NCI-H2081 (cell line): ENCODE results near the gene HSBP1.

ENCODE experiments used
- DNase-seq, 2 experiments: peaks; one replicate each; lab custom pipeline; 2025; lab: John Stamatoyannopoulos, UW

Gene HSBP1

DNA sequence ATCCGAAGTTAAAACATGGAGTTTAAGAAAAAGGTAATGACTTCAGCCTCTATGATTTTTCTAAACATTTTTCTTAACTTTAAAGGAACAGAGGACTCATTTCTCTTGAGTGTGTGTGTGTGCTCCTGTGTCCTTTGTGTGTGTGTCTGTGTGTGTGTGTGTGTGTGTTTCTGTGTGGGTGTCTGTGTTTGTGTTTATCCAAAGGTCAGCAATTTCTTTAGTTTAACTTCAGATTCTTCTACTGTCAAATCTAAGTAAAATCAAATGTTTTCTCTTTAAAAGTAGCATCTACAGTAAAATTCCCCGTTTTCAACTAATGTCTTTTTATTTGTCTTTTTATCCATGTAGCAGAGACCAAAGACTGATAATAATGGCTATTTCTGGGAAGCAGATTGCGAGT, 31.8 kb downstream of the HSBP1 start:
- no peak for DNase-seq

GRCh38 chr16:83840060-83840617, 32.4 kb downstream of the HSBP1 start:
- no peak for DNase-seq

- DNase-seq = no peak
These were observed 34.5 kb downstream of the HSBP1 start for GRCh38 chr16:83842291-83842690.

DNA sequence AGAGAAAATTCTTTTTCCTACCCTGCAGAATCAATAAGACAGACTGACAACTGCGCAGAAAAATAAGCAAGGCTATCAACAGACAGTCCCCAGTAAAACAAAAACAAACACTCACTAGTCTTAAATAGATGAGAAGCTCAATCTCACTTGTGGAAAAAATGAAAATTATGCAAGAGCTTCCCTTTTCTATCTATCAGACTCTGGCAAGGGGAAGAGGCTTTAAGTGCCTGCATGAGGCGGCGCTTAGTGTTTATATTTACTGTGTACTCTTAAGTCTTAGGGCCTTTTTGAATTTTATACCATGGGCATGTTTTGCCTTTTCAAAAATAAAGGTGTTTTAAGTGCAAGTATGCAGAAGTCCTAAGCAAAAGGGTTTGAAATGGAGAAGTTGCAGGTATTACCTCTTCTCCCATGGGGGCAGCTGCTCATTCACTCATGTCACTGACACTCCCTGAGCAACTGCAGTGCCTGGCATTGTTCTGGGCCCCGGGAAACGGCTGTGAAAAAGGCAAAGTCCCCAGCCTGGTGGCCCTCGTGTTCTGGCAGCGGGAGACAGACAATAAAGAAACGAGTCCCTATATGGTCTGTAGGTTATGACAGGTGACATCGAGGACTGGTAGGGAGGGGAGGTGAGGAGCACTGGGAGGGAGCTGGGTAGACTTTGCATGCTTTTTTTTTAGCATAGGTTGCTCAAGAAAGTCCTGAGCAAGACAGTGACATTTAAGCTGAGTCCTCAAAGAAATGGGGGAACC, 35.2 kb downstream of the HSBP1 start:
- no peak for DNase-seq

- no peak for DNase-seq
These were observed 35.9 kb downstream of the HSBP1 start for GRCh38 chr16:83843657-83844056.

- DNase-seq = no peak
These were observed 37.5 kb downstream of the HSBP1 start for GRCh38 chr16:83845263-83845662.

DNA sequence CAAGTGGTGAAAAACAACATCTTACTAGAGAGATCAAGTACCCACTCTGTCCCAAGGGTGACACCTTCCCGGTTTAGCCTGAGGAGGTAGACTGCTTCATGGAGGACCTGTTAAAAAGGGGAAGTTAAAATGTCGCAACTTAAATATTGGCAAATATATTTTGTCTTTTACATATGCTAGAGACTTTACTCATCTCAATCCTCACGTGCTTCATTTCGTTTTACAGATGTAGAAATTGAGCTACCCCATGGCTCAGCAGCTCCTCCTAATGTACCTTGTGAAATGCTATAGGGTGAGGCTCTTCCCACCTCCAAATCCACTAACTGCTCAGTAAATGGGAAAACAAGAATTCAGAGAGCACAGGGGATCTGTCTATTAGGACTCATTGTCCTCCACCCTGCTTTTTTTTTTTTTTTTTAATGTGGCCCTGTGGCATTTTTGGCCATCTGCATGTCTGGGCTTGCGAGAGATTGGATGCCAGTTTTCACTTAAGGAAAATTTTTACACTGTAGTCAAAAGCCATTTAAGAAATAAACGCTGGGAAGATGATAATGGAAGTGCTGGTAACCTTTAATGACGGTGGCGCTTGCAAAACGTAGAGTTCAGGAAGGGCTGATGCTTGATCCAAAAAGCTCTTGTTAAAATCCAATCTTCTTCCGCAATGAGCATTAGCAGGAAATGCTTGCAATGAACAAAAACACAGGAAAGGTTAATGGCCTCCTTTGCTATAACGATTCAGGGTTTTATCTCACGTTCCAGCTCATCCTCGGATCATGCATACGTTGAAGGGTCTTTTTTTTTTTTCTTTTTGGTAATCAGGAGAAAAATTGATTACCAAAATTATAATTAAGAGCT, 39.8 kb downstream of the HSBP1 start:
- no peak for DNase-seq

- no peak for DNase-seq
These were observed 41.6 kb downstream of the HSBP1 start for GRCh38 chr16:83849421-83849820.

DNA sequence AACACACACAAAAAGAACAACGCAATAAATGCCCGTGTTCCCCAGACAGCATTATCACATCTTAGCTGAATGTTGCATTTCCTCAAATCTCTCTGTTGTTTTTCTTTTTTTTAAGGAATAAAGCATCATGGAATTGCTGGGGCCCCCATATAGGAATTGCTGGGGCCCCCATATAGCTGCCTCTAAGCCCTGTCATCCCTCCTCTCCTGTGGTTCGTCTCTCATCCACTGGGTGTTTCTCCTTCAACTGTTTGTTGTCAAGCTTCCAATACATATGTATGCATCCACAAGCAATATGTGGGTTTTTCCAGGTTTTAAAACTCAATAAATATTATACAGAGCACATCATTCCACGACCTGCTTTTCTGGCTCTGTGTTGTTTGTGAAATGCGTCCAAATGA, 43.2 kb downstream of the HSBP1 start:
- DNase-seq = no peak

GRCh38 chr16:83851473-83851872, 43.7 kb downstream of the HSBP1 start:
- DNase-seq = no peak

DNA sequence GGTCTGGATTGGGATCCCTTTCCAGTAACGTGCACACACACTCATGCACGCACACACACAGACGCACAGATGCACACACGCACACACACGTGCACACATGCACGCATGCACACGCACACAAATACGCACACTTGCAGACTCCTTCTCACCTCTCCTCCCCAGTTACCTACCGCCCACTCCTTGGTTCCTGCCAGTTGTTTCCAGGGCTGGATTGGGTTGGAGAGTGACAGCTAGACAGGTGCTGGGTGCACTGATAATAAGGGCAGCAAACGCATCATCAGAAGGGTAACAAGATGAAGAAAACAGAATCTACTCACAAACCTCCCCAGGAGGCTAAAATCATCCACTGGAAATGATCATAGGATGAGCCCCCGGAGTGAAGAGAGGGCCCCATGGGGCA, 45.0 kb downstream of the HSBP1 start:
- no peak for DNase-seq

GRCh38 chr16:83853834-83854233, 46.1 kb downstream of the HSBP1 start:
- DNase-seq = no peak

- DNase-seq = no peak
These were observed 46.6 kb downstream of the HSBP1 start for GRCh38 chr16:83854420-83854819.

DNA sequence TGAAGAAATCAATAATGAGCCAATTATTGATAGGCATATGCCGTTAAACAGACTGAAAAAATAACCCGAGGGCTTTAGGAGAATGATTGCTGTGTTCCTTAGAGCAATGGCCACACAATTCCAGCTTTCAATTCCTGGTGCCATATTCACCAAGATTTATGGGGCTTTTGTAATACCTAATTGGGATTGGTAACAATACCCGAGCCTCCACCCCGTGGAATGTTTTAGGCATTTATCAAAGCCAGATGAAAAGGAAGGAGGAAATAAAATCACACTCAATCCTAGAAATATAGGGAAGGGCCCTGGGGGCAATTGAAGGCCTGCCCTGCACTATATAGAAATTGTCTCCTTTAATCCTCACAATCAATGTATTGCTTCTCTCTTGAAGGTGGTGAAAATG, 49.0 kb downstream of the HSBP1 start:
- no peak for DNase-seq

DNA sequence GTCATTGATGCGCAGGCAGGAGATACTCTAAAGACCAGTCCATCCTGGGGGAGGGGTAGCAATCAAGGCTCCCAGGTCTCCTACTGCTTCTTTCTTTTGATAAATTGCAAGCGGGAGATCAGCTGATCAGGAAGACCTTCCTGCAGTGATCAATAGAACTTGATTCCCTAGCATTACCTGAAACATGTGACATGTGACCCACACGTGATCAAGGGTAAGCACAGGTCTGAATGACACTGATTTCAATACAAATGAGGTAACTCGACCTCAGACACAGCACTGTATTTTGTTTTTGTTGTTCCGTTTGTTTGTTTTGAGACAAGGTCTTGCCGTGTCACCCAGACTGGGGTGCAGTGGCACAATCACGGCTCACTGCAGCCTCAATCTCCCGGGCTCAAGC, 51.5 kb downstream of the HSBP1 start:
- no peak for DNase-seq

- no peak for DNase-seq
These were observed 54.9 kb downstream of the HSBP1 start for GRCh38 chr16:83862661-83863060.

DNA sequence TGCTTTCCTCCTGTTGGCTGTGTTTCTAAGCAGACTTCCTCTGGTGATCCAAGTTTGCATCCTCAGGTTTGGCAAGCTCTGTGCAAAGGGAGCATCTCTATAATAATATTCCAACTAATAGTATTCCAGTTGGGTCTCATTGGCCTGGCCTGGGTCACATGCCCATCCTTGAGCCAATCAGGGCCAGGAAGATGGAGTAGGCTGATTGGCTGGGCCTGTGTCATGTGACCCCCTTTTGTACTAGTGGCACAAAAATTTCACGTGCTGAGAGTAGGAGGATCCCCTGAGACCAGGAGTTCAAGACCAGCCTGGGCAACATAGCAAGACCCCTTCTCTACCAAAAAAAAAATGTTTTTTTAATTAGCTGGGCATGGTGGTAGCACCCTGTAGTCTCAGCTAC, 55.9 kb downstream of the HSBP1 start:
- DNase-seq = no peak
